ENCODE results near the gene TRMT2B. TPM values are rescaled to one million over a fixed set of nuclear protein-coding genes. Genes with fewer than 3 reads are reported as not detected.
"Not testable (repeated sequence)": the region's sequence is repeated elsewhere in the genome, so short reads cannot be mapped to it uniquely, and the experiment has no call there.

TRMT2B gene
- 9.8 and 10.6 TPM in 2 replicates for total RNA-seq (2014; rRNA removed; shearing (Covaris generic))

DNA sequence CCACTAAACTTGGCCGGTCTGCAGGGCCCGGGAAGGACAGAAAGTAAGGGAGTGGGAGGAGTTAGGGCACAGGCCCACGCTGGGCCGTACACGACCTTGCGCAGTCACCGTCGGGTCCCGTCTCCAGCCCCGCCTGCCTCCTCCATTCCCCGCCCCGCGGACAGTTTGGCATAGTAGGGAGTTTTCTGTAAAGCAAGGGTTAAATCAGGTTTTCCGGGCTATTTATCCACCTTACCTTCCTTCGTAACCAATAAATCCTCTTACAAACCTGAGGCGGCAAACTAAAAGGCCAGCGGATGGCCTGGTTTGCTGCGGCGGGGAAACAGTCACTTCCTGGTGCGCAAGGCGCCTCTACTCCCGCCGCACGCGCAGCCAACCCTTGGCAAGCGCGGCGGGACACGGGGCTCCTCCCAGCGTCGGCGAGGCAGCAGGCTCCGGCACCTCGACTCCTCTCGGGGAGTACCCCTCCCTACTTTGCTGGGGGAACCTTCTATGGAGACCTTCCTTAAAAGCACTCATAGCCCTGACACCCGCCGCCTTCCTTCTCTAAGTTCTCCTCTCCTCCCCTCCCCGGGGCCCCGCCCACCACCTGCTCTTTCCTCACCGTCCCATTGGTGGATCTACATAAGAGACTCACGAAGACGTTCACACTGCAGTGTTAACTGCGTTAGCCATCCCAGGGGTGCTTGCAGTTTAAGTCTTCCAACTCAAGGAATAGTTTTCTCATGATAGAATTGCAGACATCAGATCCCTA, at the start of gene TRMT2B:
Gene TRMT2B, minus strand, starts transcription at position 563 of the 754 bp plus-strand sequence. CDS start 9,822 bp downstream, outside the sequence.
- H3K4me3 ChIP-seq (ENCODE audit: insufficient read depth, low read depth, low read length), result peak within 1 kb of the TSS; percentile 57
- no peaks in the 10 kb centered on the region for H3K36me3 ChIP-seq (replicated peaks; ENCODE audit: control insufficient read depth, insufficient read depth, low read length)
- peak; percentile 80 for DNase-seq
- H3K27me3 ChIP-seq (ENCODE audit: control insufficient read depth, insufficient read depth, low read length), result no peaks in the 10 kb centered on the region

GRCh38 chrX:101097546-101098453, 45.9 kb upstream of the TRMT2B start, which contains the start of gene CENPI:
Gene CENPI, plus strand, starts transcription at chrX:101098204. Its CDS starts 2,867 bp downstream, at chrX:101101071.
- DNase-seq, result peak; percentile 93
- H3K36me3 ChIP-seq (replicated peaks; ENCODE audit: control insufficient read depth, insufficient read depth, low read length), result peaks cover 2% of the 10 kb centered on the region
- peak within 1 kb of the TSS; percentile 55 for H3K4me3 ChIP-seq (ENCODE audit: insufficient read depth, low read depth, low read length)
- H3K27me3 ChIP-seq (ENCODE audit: control insufficient read depth, insufficient read depth, low read length), result no peaks in the 10 kb centered on the region

DNA sequence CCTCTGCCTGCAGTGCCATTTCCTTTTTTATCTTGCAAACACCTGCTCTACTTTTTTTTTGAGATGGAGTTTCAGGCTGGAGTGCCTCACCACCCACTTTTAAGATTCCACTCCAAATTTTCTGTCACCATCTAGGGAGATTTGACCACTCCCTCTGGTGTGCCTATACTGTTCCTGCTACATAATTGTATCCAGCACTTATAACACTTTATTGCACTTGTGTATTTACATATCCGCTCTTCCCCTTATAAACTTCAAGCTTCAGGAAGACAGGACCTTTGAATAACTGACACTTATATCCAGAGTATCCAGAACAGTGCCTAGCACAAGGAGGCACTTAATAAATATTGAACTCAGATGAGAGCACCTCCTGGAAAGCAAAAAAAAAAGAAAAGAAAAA, 39.9 kb upstream of the TRMT2B start:
- Histone ChIP-seq H3K27me3 (ENCODE audit: control insufficient read depth, insufficient read depth, low read length) (no peaks in the 10 kb centered on the region), H3K36me3 (replicated peaks; ENCODE audit: control insufficient read depth, insufficient read depth, low read length) (no peaks in the 10 kb centered on the region), H3K4me3 (ENCODE audit: insufficient read depth, low read depth, low read length) (no peak overlapping the region)
- DNase-seq, result no peak

- Histone ChIP-seq H3K36me3 (replicated peaks; ENCODE audit: control insufficient read depth, insufficient read depth, low read length) (no peaks in the 10 kb centered on the region), H3K4me3 (ENCODE audit: insufficient read depth, low read depth, low read length) (no peak overlapping the region), H3K27me3 (ENCODE audit: control insufficient read depth, insufficient read depth, low read length) (peaks cover 4% of the 10 kb centered on the region)
- no peak for DNase-seq
These were observed 29.3 kb upstream of the TRMT2B start for GRCh38 chrX:101081231-101081630.

- peaks cover 4% of the 10 kb centered on the region for H3K27me3 ChIP-seq (ENCODE audit: control insufficient read depth, insufficient read depth, low read length)
- DNase-seq, result no peak
- no peaks in the 10 kb centered on the region for H3K36me3 ChIP-seq (replicated peaks; ENCODE audit: control insufficient read depth, insufficient read depth, low read length)
- no peak overlapping the region for H3K4me3 ChIP-seq (ENCODE audit: insufficient read depth, low read depth, low read length)
These were observed 28.6 kb upstream of the TRMT2B start for GRCh38 chrX:101080326-101081124.

- Histone ChIP-seq H3K36me3 (replicated peaks; ENCODE audit: control insufficient read depth, insufficient read depth, low read length) (no peaks in the 10 kb centered on the region), H3K27me3 (ENCODE audit: control insufficient read depth, insufficient read depth, low read length) (peaks cover 4% of the 10 kb centered on the region), H3K4me3 (ENCODE audit: insufficient read depth, low read depth, low read length) (peak overlapping the region; percentile 55)
- no peak for DNase-seq
These were observed 27.9 kb upstream of the TRMT2B start for GRCh38 chrX:101079736-101080270.

DNA sequence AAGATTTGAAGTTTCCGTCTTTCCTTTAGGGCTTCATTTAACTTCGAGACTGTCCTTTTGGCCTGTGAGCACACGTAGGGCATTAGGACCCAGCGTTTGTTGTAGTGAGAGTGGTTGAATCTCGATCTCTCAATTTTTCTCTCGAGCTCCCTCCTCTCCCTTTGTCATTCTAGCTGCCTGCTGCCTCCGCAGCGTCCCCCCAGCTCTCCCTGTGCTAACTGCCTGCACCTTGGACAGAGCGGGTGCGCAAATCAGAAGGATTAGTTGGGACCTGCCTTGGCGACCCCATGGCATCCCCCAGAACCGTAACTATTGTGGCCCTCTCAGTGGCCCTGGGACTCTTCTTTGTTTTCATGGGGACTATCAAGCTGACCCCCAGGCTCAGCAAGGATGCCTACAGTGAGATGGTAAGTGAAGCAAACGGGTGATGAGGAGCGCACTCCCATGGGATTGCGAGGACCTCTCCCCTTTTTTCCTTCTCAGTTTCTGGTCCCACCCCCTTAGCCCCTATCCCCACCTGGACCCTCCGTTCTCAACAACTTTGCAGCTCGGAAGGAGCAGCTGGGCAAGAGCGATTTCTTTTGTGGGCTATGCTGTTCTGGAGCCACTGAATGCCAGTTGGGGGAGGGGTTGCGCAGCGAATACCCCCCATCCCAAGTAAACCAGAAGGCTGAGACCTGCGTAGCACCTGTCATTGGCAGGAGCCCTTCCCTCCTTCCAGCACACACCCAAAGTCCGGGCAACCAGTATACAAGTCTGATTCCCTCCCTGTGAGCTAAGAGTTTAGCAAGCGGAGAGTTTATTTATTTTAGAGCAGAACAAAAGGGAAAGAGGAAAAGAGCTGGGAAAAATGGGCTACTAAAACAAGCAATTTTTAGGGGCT, 27.0 kb upstream of the TRMT2B start, which contains the start of gene TMEM35A:
Gene TMEM35A, plus strand, starts transcription at position 164 of the 883 bp plus-strand sequence. Its CDS starts 124 bp downstream, at position 288.
- Histone ChIP-seq H3K36me3 (replicated peaks; ENCODE audit: control insufficient read depth, insufficient read depth, low read length) (no peaks in the 10 kb centered on the region), H3K4me3 (ENCODE audit: insufficient read depth, low read depth, low read length) (peak within 1 kb of the TSS; percentile 55), H3K27me3 (ENCODE audit: control insufficient read depth, insufficient read depth, low read length) (peaks cover 4% of the 10 kb centered on the region)
- DNase-seq, result peak; percentile 36

DNA sequence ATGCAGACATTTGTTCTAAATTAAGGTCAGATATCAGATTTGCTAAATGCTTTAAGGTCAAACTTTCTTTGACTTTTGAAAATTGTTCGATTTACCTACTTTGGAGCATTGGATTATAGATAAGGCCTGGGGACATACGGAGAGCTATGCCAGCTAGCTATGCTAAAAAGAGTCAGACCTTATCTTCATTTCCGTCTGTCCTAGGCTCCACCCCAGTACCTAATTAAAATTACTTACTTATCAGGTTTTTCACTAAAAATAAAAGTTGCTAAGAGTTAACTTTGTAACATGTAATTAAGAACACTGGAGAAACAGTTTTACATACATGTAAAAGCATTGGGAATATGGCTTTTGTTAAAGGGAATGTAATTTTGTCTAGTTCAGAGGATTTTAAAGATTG, 19.7 kb upstream of the TRMT2B start:
- DNase-seq, result no peak
- H3K4me3 ChIP-seq (ENCODE audit: insufficient read depth, low read depth, low read length), result no peak overlapping the region
- H3K36me3 ChIP-seq (replicated peaks; ENCODE audit: control insufficient read depth, insufficient read depth, low read length), result no peaks in the 10 kb centered on the region
- H3K27me3 ChIP-seq (ENCODE audit: control insufficient read depth, insufficient read depth, low read length), result no peaks in the 10 kb centered on the region

GRCh38 chrX:101062176-101062575, 10.3 kb upstream of the TRMT2B start:
- no peak for DNase-seq
- Histone ChIP-seq H3K36me3 (replicated peaks; ENCODE audit: control insufficient read depth, insufficient read depth, low read length) (no peaks in the 10 kb centered on the region), H3K27me3 (ENCODE audit: control insufficient read depth, insufficient read depth, low read length) (no peaks in the 10 kb centered on the region), H3K4me3 (ENCODE audit: insufficient read depth, low read depth, low read length) (no peak overlapping the region)

- DNase-seq, result no peak
- H3K4me3 ChIP-seq (ENCODE audit: insufficient read depth, low read depth, low read length), result no peak overlapping the region
- H3K27me3 ChIP-seq (ENCODE audit: control insufficient read depth, insufficient read depth, low read length), result no peaks in the 10 kb centered on the region
- H3K36me3 ChIP-seq (replicated peaks; ENCODE audit: control insufficient read depth, insufficient read depth, low read length), result no peaks in the 10 kb centered on the region
These were observed 5.3 kb upstream of the TRMT2B start for GRCh38 chrX:101057093-101057714.

- DNase-seq; H3K36me3 ChIP-seq (replicated peaks; ENCODE audit: control insufficient read depth, insufficient read depth, low read length); H3K4me3 ChIP-seq (ENCODE audit: insufficient read depth, low read depth, low read length); H3K27me3 ChIP-seq (ENCODE audit: control insufficient read depth, insufficient read depth, low read length): not testable (repeated sequence)
These were observed 4.6 kb upstream of the TRMT2B start for GRCh38 chrX:101056551-101056950.

DNA sequence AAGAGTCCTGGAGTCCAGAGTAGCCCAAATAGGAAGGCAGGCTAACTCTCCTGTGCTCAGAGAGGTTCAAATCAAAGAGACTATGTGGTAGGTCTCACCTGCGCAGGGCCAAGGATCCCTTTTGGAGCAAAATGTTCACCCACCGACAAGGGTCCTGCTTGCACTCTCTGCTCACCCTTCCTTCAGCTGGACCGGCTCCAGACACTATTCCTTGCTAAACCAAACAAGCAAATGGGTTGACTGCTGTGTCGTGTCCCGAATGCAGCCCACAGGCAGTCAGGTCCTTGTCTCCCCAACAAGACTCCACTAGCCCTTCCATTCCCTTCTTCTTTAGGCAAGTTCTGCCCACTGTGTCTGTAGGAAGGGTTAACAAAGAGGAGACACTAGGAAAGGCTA, 760 bp downstream of the TRMT2B start:
- Histone ChIP-seq H3K27me3 (ENCODE audit: control insufficient read depth, insufficient read depth, low read length) (no peaks in the 10 kb centered on the region), H3K36me3 (replicated peaks; ENCODE audit: control insufficient read depth, insufficient read depth, low read length) (no peaks in the 10 kb centered on the region), H3K4me3 (ENCODE audit: insufficient read depth, low read depth, low read length) (peak overlapping the region; percentile 57)
- DNase-seq, result peak; percentile 18

- no peak for DNase-seq
- H3K4me3 ChIP-seq (ENCODE audit: insufficient read depth, low read depth, low read length), result no peak overlapping the region
- no peaks in the 10 kb centered on the region for H3K27me3 ChIP-seq (ENCODE audit: control insufficient read depth, insufficient read depth, low read length)
- no peaks in the 10 kb centered on the region; the same call in 1 of the 2 replicates for H3K36me3 ChIP-seq (replicated peaks; ENCODE audit: control insufficient read depth, insufficient read depth, low read length)
These were observed 11.7 kb downstream of the TRMT2B start for GRCh38 chrX:101040197-101040596.
